H1 (cell line): ENCODE measurements around the gene PDK1.

Source experiments
- CTCF ChIP-seq, 3 experiments: IDR thresholded peaks; 1 replicate in 2 of 3; 2 replicates in 1 of 3; pipeline versions ENCODE4 v1.5.1 to v1.6.1; 2011; ENCODE audit warnings: low read length in 3 of 3, mild to moderate bottlenecking in 3 of 3, inconsistent platforms in 2 of 3, low read depth in 1 of 3, moderate library complexity in 1 of 3; ENCODE audit not compliant: insufficient read depth in 1 of 3; ENCODE audit errors: control extremely low read depth in 1 of 3
- EZH2 ChIP-seq: fragments of 200-600 bp; sonication (generic); IDR thresholded peaks from 2 replicates; pipeline ENCODE4 v1.7.1; 2012; ENCODE audit warnings: low read depth, mild to moderate bottlenecking, moderate library complexity, low read length, inconsistent platforms; ENCODE audit not compliant: severe bottlenecking
- MAFK ChIP-seq: IDR thresholded peaks from 2 replicates; pipeline ENCODE4 v1.6.1; 2012; ENCODE audit warnings: low read depth, mild to moderate bottlenecking, improper control_type of control experiment, low read length
- NRF1 ChIP-seq: IDR thresholded peaks from 2 replicates; pipeline ENCODE4 v1.6.1; 2011; ENCODE audit warnings: mild to moderate bottlenecking, low read depth, low read length, improper control_type of control experiment
- POLR2A ChIP-seq, 2 experiments: IDR thresholded peaks; 1 replicate in 1 of 2; 2 replicates in 1 of 2; pipeline ENCODE4 v1.6.1; 2011; ENCODE audit warnings: low read depth in 2 of 2, low read length in 2 of 2, mild to moderate bottlenecking in 2 of 2; ENCODE audit errors: control extremely low read depth in 1 of 2
- SIX5 ChIP-seq: IDR thresholded peaks from 2 replicates; pipeline ENCODE4 v1.6.1; 2011; ENCODE audit warnings: mild to moderate bottlenecking, low read depth, low read length
- TAF1 ChIP-seq: IDR thresholded peaks from 2 replicates; pipeline ENCODE4 v1.6.1; 2011; ENCODE audit warnings: mild to moderate bottlenecking, low read depth, low read length
- TCF12 ChIP-seq: IDR thresholded peaks from 2 replicates; pipeline ENCODE4 v1.6.1; 2011; ENCODE audit warnings: low read depth, mild to moderate bottlenecking, low read length
- YY1 ChIP-seq: IDR thresholded peaks from 2 replicates; pipeline ENCODE4 v1.6.1; 2011; ENCODE audit warnings: low read depth, mild to moderate bottlenecking, low read length
- TF ChIP-seq, protein P1 (sequence below): IDR thresholded peaks from 2 replicates; pipeline ENCODE4 v1.6.1; 2011; ENCODE audit warnings: low read length, improper control_type of control experiment

DNA sequence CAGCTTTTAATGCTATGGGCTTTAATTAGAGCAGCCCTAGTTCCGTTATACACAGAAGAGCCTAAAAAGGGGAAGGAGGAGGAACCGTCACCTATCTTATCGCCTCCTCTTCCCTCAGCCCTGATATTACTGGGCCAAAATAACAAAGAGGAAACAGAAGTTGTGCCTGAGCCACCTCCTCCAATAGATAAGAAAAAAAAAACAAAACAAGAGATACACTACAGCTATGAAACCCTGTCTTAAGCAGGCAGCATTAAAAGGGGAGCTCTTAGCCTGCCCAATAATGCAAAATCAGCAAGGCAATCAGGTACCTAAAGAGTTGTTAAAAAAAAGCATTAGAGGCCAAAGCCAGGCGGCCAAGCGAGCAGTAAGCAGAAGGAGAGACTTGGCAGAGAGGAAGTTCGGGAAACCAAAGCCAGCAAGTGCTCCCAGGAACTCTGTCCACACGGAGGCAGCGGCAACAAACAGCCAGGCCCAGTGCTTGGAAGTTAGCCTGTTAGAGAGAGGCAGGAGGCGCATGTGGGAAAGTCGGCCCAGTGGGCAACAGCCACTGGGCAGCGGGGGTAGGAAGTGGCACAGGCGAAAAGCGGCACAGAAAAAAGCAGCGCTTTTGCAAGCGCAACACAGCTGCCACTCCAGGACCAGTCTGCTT lies 41.8 kb upstream of the PDK1 start:
- TF ChIP-seq CTCF (IDR thresholded peaks at IDR 0.05; ENCODE audit: control extremely low read depth in 1 of 3, insufficient read depth in 1 of 3, low read depth in 1 of 3, low read length in 3 of 3) (peak in 2 of 3 experiments; percentile 9 to 28; a peak in 2 of 4 replicates), YY1 (no peak), EZH2 (no peak), SIX5 (no peak), TCF12 (no peak), POLR2A (IDR thresholded peaks at IDR 0.05; ENCODE audit: control extremely low read depth in 1 of 2, low read depth in 2 of 2, low read length in 2 of 2) (no peak), NRF1 (no peak), TAF1 (no peak), MAFK (no peak)
- TF ChIP-seq, protein P1, sequence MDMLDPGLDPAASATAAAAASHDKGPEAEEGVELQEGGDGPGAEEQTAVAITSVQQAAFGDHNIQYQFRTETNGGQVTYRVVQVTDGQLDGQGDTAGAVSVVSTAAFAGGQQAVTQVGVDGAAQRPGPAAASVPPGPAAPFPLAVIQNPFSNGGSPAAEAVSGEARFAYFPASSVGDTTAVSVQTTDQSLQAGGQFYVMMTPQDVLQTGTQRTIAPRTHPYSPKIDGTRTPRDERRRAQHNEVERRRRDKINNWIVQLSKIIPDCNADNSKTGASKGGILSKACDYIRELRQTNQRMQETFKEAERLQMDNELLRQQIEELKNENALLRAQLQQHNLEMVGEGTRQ, result no peak
